Thoracic aorta (tissue), 2 donors: Measurements from ENCODE around the gene TRAF5. TPM values are rescaled to one million over a fixed set of nuclear protein-coding genes. Genes with fewer than 3 reads are reported as not detected.
"Not testable (repeated sequence)": the region's sequence is repeated elsewhere in the genome, so short reads cannot be mapped to it uniquely, and the experiment has no call there.

Experiments used
- ATAC-seq: fragments of 150-250 bp; one replicate; pipeline ENCODE4 v1.8.0; 2017; ENCODE audit warnings: low read depth; ENCODE audit not compliant: insufficient number of reproducible peaks, low FRiP score
- DNase-seq: peaks from one replicate; pipeline ENCODE4 v3.0.0-alpha.2; 2020; ENCODE audit warnings: low spot score
- H3K27ac ChIP-seq, 2 donors: fragments of 200-600 bp; sonication (generic); 1 replicate in 1 of 2; 2 replicates in 1 of 2; pipeline ENCODE4 v1.5.1; 2016; ENCODE audit warnings: mild to moderate bottlenecking in 2 of 2, moderate library complexity in 2 of 2
- H3K27me3 ChIP-seq: fragments of 200-600 bp; sonication (generic); replicated peaks from 2 replicates; pipeline ENCODE4 v1.6.0; 2016; ENCODE audit warnings: mild to moderate bottlenecking; ENCODE audit not compliant: insufficient read depth
- H3K36me3 ChIP-seq: fragments of 200-600 bp; sonication (generic); one replicate; pipeline ENCODE4 v1.5.1; 2016
- H3K4me1 ChIP-seq, 2 donors: fragments of 200-600 bp; sonication (generic); 1 replicate in 1 of 2; 2 replicates in 1 of 2; pipeline versions ENCODE4 v1.5.1 to v1.6.0; 2016; ENCODE audit warnings: low read depth in 2 of 2, mild to moderate bottlenecking in 1 of 2; ENCODE audit not compliant: control insufficient read depth in 1 of 2
- H3K4me3 ChIP-seq: fragments of 200-600 bp; sonication (generic); 2 replicates; pipeline ENCODE4 v1.5.1; 2016; ENCODE audit warnings: mild to moderate bottlenecking
- H3K9me3 ChIP-seq: fragments of 200-600 bp; sonication (generic); 2 replicates; pipeline ENCODE4 v1.5.1; 2016
- total RNA-seq, 2 donors: library from RNA; depleted of rRNA; stranded (reverse); fragments of >200 nt; gene quantifications; one replicate each; pipeline versions ENCODE4 v1.1.0 to v1.2.3, GENCODE V29; 2016
- TF ChIP-seq, protein P1 (sequence below): fragments of 200-600 bp; sonication (generic); IDR thresholded peaks from one replicate; pipeline ENCODE4 v1.5.1; 2019; ENCODE audit warnings: antibody characterized with exemption

The TRAF5 gene
- total RNA-seq, 2 donors from 2014 or later, result 55.8 to 62.7 TPM

DNA sequence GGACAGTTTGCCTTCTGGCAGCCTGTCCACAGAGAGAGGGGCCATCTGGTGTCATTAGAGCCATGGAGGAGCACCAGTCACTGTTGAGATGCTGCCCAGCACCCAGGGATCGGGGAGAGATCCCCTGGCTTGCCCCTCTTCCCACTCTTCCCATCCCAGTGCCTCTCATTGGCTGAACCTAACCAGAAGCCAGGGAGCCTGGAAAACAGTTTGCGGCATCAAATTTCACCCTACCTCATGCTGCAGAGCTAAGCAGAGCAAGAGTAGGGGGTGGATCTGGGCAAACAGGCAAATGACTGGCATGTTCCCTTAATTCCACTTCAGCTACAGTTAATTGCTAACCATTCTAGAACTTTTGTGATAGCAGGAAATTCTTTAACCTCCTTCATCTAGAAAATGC is 19.1 kb downstream of the TRAF5 start:
- no peak for ATAC-seq
- Histone ChIP-seq H3K36me3 (no peaks in the 10 kb centered on the region), H3K4me1 (peaks cover 18 to 68% of the 10 kb centered on the region in 2 donors), H3K9me3 (no peaks in the 10 kb centered on the region), H3K4me3 (no peak overlapping the region), H3K27me3 (no peaks in the 10 kb centered on the region), H3K27ac (peak overlapping the region in 1 of 2 donors; percentile 13)
- TF ChIP-seq, protein P1, sequence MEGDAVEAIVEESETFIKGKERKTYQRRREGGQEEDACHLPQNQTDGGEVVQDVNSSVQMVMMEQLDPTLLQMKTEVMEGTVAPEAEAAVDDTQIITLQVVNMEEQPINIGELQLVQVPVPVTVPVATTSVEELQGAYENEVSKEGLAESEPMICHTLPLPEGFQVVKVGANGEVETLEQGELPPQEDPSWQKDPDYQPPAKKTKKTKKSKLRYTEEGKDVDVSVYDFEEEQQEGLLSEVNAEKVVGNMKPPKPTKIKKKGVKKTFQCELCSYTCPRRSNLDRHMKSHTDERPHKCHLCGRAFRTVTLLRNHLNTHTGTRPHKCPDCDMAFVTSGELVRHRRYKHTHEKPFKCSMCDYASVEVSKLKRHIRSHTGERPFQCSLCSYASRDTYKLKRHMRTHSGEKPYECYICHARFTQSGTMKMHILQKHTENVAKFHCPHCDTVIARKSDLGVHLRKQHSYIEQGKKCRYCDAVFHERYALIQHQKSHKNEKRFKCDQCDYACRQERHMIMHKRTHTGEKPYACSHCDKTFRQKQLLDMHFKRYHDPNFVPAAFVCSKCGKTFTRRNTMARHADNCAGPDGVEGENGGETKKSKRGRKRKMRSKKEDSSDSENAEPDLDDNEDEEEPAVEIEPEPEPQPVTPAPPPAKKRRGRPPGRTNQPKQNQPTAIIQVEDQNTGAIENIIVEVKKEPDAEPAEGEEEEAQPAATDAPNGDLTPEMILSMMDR, result no peak
- no peak for DNase-seq

DNA sequence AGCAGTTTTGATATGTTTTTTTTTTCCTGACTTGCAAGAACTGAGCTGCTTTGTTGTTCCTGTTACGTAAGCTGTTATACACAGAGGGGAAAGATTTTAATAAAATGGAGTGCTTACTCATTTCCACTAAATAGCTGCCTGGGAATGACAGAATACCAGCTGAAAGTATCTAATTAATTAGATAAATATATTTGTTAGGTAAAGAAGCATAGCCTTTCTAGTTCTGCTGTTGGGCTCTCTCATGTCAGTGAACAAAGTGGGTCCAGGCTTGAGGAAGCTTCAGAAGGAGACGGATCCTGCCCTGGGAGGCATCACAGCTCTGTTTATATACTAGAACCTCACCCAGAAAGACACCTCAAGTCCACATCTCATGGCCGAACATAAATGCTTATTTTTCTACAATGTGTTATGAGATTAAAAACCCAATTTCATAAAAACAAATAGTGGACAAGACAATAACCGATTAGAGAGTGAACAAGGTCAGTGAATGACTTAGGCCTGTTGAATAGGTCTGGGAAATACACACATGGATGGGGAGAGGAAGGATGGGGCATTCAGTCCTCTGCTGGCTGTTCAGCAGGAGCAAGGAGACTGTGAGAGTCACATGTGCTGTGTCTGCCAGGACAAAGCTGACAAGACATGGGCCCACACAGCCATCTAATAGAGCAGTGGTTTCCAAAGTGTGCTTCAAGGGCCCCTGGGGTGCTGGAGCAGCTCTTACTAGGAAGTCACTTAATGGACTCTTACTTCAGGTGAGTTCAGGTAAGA is 20.6 kb downstream of the TRAF5 start:
- no peak for DNase-seq
- TF ChIP-seq, protein P1, result no peak
- peaks cover 14 to 61% of the 10 kb centered on the region in 2 donors for H3K4me1 ChIP-seq
- no peaks in the 10 kb centered on the region for H3K27me3 ChIP-seq
- no peak overlapping the region for H3K4me3 ChIP-seq
- H3K36me3 ChIP-seq, result no peaks in the 10 kb centered on the region
- peak overlapping the region; percentile 28 to 44 for H3K27ac ChIP-seq
- H3K9me3 ChIP-seq, result no peaks in the 10 kb centered on the region
- ATAC-seq, result no peak

DNA sequence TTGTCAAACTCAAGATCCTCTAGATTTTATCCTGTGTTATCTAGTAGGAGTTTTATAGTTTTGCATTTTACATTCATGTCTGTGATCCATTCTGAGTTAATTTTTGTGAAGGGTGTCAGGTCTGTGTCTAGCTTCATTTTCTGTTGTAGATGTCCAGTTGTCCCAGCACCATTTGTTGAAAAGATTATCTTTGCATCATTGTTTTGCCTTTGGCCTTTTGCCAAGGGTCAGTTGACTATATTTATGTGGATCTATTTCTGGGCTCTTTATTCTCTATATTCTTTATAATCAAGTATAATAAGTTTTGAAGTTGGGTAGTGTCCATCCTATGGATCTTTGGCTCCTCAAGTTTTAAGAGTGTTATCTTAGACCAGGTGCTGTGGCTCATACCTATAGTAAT is 21.9 kb downstream of the TRAF5 start:
- no peak for ATAC-seq
- no peak for DNase-seq
- H3K4me1 ChIP-seq, result peaks cover 9 to 55% of the 10 kb centered on the region in 2 donors

DNA sequence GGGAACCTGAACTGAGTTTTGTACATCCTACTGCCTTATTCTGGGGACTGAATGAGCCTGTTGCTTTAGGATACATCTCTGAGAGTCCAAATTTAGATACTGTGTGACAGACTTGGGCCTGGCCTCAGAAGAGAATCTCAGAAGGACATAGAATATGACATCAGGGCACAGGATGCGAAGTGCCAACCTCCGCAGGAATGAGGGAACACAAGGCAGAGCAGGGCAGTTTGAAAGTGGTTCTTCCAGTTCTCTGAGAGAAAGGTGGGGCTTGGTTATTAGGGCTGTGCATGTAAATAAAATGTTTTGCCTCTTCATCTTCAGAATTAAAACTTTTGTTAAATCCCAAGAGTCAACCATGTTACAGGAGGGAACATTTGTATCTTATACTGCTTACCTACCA is 23.1 kb downstream of the TRAF5 start:
- TF ChIP-seq, protein P1, result no peak
- no peak for DNase-seq
- no peaks in the 10 kb centered on the region for H3K27me3 ChIP-seq
- no peak overlapping the region for H3K27ac ChIP-seq
- no peak for ATAC-seq
- H3K4me3 ChIP-seq, result no peak overlapping the region
- H3K4me1 ChIP-seq, result peaks cover 7 to 62% of the 10 kb centered on the region in 2 donors
- H3K9me3 ChIP-seq, result no peaks in the 10 kb centered on the region
- H3K36me3 ChIP-seq, result no peaks in the 10 kb centered on the region

More for the DNA sequence above, 21.9 kb downstream of the TRAF5 start:
- Histone ChIP-seq H3K27ac (no peak overlapping the region), H3K9me3 (no peaks in the 10 kb centered on the region), H3K36me3 (no peaks in the 10 kb centered on the region), H3K27me3 (no peaks in the 10 kb centered on the region), H3K4me3 (no peak overlapping the region)
- TF ChIP-seq, protein P1, result no peak

DNA sequence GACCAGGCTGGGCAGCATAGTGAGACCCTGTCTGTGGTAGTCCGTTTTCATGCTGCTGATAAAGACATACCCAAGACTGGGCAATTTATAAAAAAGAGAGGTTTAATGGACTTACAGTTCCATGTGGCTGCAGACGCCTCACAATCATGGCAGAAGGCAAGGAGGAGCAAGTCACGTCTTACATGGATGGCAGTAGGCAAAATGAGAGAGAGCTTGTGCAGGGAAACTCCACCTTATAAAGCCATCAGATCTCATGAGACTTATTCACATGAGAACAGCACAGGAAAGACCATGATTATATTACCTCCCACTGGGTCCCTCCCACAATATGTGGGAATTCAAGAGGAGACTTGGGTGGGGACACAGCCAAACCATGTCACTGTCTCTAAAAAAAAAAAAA is 25.4 kb downstream of the TRAF5 start:
- not testable (repeated sequence) for DNase-seq, H3K27ac ChIP-seq, ATAC-seq

More for the DNA sequence above, 25.4 kb downstream of the TRAF5 start:
- not testable (repeated sequence) for H3K4me3 ChIP-seq, H3K9me3 ChIP-seq, H3K27me3 ChIP-seq, H3K36me3 ChIP-seq
- H3K4me1 ChIP-seq, result peaks cover 7 to 54% of the 10 kb centered on the region in 2 donors
